Measurements from ENCODE around the gene KMT2E. TPM values are rescaled to one million over a fixed set of nuclear protein-coding genes. Genes with fewer than 3 reads are reported as not detected.

KMT2E gene
- total RNA-seq, 1 experiment from 2014 or later, result 63.1 TPM

GRCh38 chr7:104976966-104977636 is 36.9 kb upstream of the KMT2E start:
- Mint-ChIP-seq H3K27ac (ENCODE audit: unreplicated experiment) (no peak overlapping the region), H3K27me3 (ENCODE audit: insufficient read depth, unreplicated experiment) (no peaks in the 10 kb centered on the region), H3K4me3 (ENCODE audit: unreplicated experiment) (no peak overlapping the region), H3K4me1 (ENCODE audit: low read depth, unreplicated experiment) (peaks cover 15% of the 10 kb centered on the region), H3K9me3 (ENCODE audit: unreplicated experiment) (no peaks in the 10 kb centered on the region), H3K36me3 (ENCODE audit: insufficient read depth, unreplicated experiment) (peaks cover 21% of the 10 kb centered on the region)
- CTCF ChIA-PET, result no interaction called here
- Histone ChIP-seq H3K9me3 (no peaks in the 10 kb centered on the region), H3K4me3 (ENCODE audit: low read depth, low read length) (no peak overlapping the region), H3K36me3 (ENCODE audit: control insufficient read depth, insufficient read depth, low read length) (no peaks in the 10 kb centered on the region), H3K4me1 (peaks cover 19% of the 10 kb centered on the region), H3K27me3 (replicated peaks; ENCODE audit: control insufficient read depth, insufficient read depth, low read length) (no peaks in the 10 kb centered on the region)
- DNase-seq, result no peak
- intact Hi-C loops (cut with micrococcal nuclease; ENCODE audit: unreplicated experiment), result no loop called here
- no peak for TF ChIP-seq CTCF (IDR thresholded peaks at IDR 0.05; ENCODE audit: insufficient read depth in 1 of 2, low read depth in 1 of 2, low read length in 1 of 2, severe bottlenecking in 1 of 2, unreplicated experiment in 1 of 2)
- POLR2A ChIA-PET, result no interaction called here
- no TSS peak for BruUV-seq (replicated peaks)

GRCh38 chr7:104978460-104978859 is 35.5 kb upstream of the KMT2E start:
- Histone ChIP-seq H3K9me3 (no peaks in the 10 kb centered on the region), H3K4me3 (ENCODE audit: low read depth, low read length) (no peak overlapping the region), H3K27me3 (replicated peaks; ENCODE audit: control insufficient read depth, insufficient read depth, low read length) (no peaks in the 10 kb centered on the region), H3K36me3 (ENCODE audit: control insufficient read depth, insufficient read depth, low read length) (no peaks in the 10 kb centered on the region), H3K4me1 (peaks cover 32% of the 10 kb centered on the region)
- CTCF ChIA-PET, result interaction anchor here (1.4 kb wide), 1 partner anchor 28 kb away, joined by 9 read pairs; no protein-coding TSS in a partner anchor
- Mint-ChIP-seq H3K27ac (ENCODE audit: unreplicated experiment) (no peak overlapping the region), H3K36me3 (ENCODE audit: insufficient read depth, unreplicated experiment) (peaks cover 33% of the 10 kb centered on the region), H3K4me1 (ENCODE audit: low read depth, unreplicated experiment) (peaks cover 14% of the 10 kb centered on the region), H3K27me3 (ENCODE audit: insufficient read depth, unreplicated experiment) (no peaks in the 10 kb centered on the region), H3K4me3 (ENCODE audit: unreplicated experiment) (no peak overlapping the region), H3K9me3 (ENCODE audit: unreplicated experiment) (no peaks in the 10 kb centered on the region)
- BruUV-seq (replicated peaks), result no TSS peak
- POLR2A ChIA-PET, result interaction anchor here (1.7 kb wide), 1 partner anchor 36 kb away, joined by 5 read pairs; the partner anchor contains the start of gene KMT2E
- intact Hi-C loops (cut with micrococcal nuclease; ENCODE audit: unreplicated experiment), result no loop called here
- DNase-seq, result no peak
- TF ChIP-seq CTCF (IDR thresholded peaks at IDR 0.05; ENCODE audit: insufficient read depth in 1 of 2, low read depth in 1 of 2, low read length in 1 of 2, severe bottlenecking in 1 of 2, unreplicated experiment in 1 of 2), result no peak

GRCh38 chr7:104979167-104979841 is 34.7 kb upstream of the KMT2E start:
- no peaks in the 10 kb centered on the region for H3K9me3 Mint-ChIP-seq (ENCODE audit: unreplicated experiment)
- no peak for DNase-seq
- intact Hi-C loops (cut with micrococcal nuclease; ENCODE audit: unreplicated experiment), result no loop called here
- peaks cover 14% of the 10 kb centered on the region for H3K4me1 Mint-ChIP-seq (ENCODE audit: low read depth, unreplicated experiment)
- ChIA-PET POLR2A (interaction anchor here (1.7 kb wide), 1 partner anchor 35 kb away, joined by 5 read pairs; the partner anchor contains the start of gene KMT2E), CTCF (interaction anchor here (1.4 kb wide), 1 partner anchor 28 kb away, joined by 9 read pairs; no protein-coding TSS in a partner anchor)
- no TSS peak for BruUV-seq (replicated peaks)
- Histone ChIP-seq H3K36me3 (ENCODE audit: control insufficient read depth, insufficient read depth, low read length) (no peaks in the 10 kb centered on the region), H3K9me3 (no peaks in the 10 kb centered on the region), H3K4me3 (ENCODE audit: low read depth, low read length) (no peak overlapping the region), H3K27me3 (replicated peaks; ENCODE audit: control insufficient read depth, insufficient read depth, low read length) (no peaks in the 10 kb centered on the region), H3K4me1 (peaks cover 32% of the 10 kb centered on the region)
- peaks cover 41% of the 10 kb centered on the region for H3K36me3 Mint-ChIP-seq (ENCODE audit: insufficient read depth, unreplicated experiment)
- no peaks in the 10 kb centered on the region for H3K27me3 Mint-ChIP-seq (ENCODE audit: insufficient read depth, unreplicated experiment)
- peak overlapping the region; percentile 55 for H3K27ac Mint-ChIP-seq (ENCODE audit: unreplicated experiment)
- no peak overlapping the region for H3K4me3 Mint-ChIP-seq (ENCODE audit: unreplicated experiment)
- no peak for TF ChIP-seq CTCF (IDR thresholded peaks at IDR 0.05; ENCODE audit: insufficient read depth in 1 of 2, low read depth in 1 of 2, low read length in 1 of 2, severe bottlenecking in 1 of 2, unreplicated experiment in 1 of 2)

All from Caco-2 (cell line).